ENCODE results near the gene LPIN3.

The LPIN3 gene

GRCh38 chr20:41369673-41370072 lies 29.1 kb downstream of the LPIN3 start:
- FAIRE-seq: no peak

GRCh38 chr20:41370176-41370575 lies 29.6 kb downstream of the LPIN3 start:
- FAIRE-seq: no peak

GRCh38 chr20:41371371-41371770 lies 30.8 kb downstream of the LPIN3 start:
- no peak for FAIRE-seq

- no peak for FAIRE-seq
Observed at GRCh38 chr20:41373251-41373783, 32.7 kb downstream of the LPIN3 start.

- FAIRE-seq: no peak
Observed at GRCh38 chr20:41373931-41374920, 33.6 kb downstream of the LPIN3 start.

GRCh38 chr20:41375846-41376245 lies 35.2 kb downstream of the LPIN3 start:
- FAIRE-seq: no peak

GRCh38 chr20:41376349-41376748 lies 35.7 kb downstream of the LPIN3 start:
- FAIRE-seq: no peak

GRCh38 chr20:41377275-41377674 lies 36.7 kb downstream of the LPIN3 start:
- no peak for FAIRE-seq

GRCh38 chr20:41379551-41379950 lies 38.9 kb downstream of the LPIN3 start:
- FAIRE-seq: no peak

- FAIRE-seq: no peak
Observed at GRCh38 chr20:41380551-41381193, 40.1 kb downstream of the LPIN3 start.

GRCh38 chr20:41382791-41383305 lies 42.2 kb downstream of the LPIN3 start:
- FAIRE-seq: no peak

- FAIRE-seq: no peak
Observed at GRCh38 chr20:41386502-41387427, 46.1 kb downstream of the LPIN3 start.

- FAIRE-seq: no peak
Observed at GRCh38 chr20:41387444-41387851, 46.8 kb downstream of the LPIN3 start.

GRCh38 chr20:41390889-41391288 lies 50.3 kb downstream of the LPIN3 start:
- FAIRE-seq: no peak

- FAIRE-seq: no peak
Observed at GRCh38 chr20:41391587-41392001, 51.0 kb downstream of the LPIN3 start.

GRCh38 chr20:41392295-41392694 lies 51.7 kb downstream of the LPIN3 start:
- FAIRE-seq: no peak

GRCh38 chr20:41392871-41393704 lies 52.5 kb downstream of the LPIN3 start:
- FAIRE-seq: no peak

GRCh38 chr20:41393705-41394066 lies 53.1 kb downstream of the LPIN3 start:
- no peak for FAIRE-seq

GRCh38 chr20:41394081-41394480 lies 53.5 kb downstream of the LPIN3 start:
- no peak for FAIRE-seq

- no peak for FAIRE-seq
Observed at GRCh38 chr20:41394931-41395666, 54.5 kb downstream of the LPIN3 start.
